GM19240 (cell line): ENCODE data around the gene PRAMEF7.
"Not testable (repeated sequence)": the region's sequence is repeated elsewhere in the genome, so short reads cannot be mapped to it uniquely, and the experiment has no call there.

Experiments
- DNase-seq: peaks from one replicate; pipeline ENCODE4 v3.0.0; 2011; ENCODE audit warnings: low spot score; ENCODE audit not compliant: insufficient read length

PRAMEF7 gene

GRCh38 chr1:12916310-12916709 lies at the start of gene PRAMEF7:
TSS of gene PRAMEF7 (plus strand) at chr1:12916610. CDS start at chr1:12917693, 1,083 bp downstream.
- DNase-seq, result not testable (repeated sequence)

- DNase-seq, result not testable (repeated sequence)
Measured at GRCh38 chr1:12878453-12878852, 38.0 kb upstream of the PRAMEF7 start.

GRCh38 chr1:12886101-12886500 lies 30.3 kb upstream of the PRAMEF7 start, which contains the start of gene PRAMEF4:
TSS of gene PRAMEF4 (minus strand) at chr1:12886201. CDS start at chr1:12883394, 2,807 bp downstream.
- not testable (repeated sequence) for DNase-seq

GRCh38 chr1:12898170-12898569 lies 18.2 kb upstream of the PRAMEF7 start, which contains the start of gene PRAMEF10:
TSS of gene PRAMEF10 (minus strand) at chr1:12898270. CDS start at chr1:12895847, 2,423 bp downstream.
- not testable (repeated sequence) for DNase-seq

GRCh38 chr1:12899186-12899585 lies 17.2 kb upstream of the PRAMEF7 start:
- not testable (repeated sequence) for DNase-seq

- DNase-seq, result not testable (repeated sequence)
Measured at GRCh38 chr1:12903793-12904572, 12.4 kb upstream of the PRAMEF7 start.

- DNase-seq, result not testable (repeated sequence)
Measured at GRCh38 chr1:12921749-12922148, 5.3 kb downstream of the PRAMEF7 start.

- not testable (repeated sequence) for DNase-seq
Measured at GRCh38 chr1:12924368-12924767, 8.0 kb downstream of the PRAMEF7 start.

- not testable (repeated sequence) for DNase-seq
Measured at GRCh38 chr1:12947480-12947879, 31.1 kb downstream of the PRAMEF7 start, which contains the start of gene PRAMEF6. TSS of gene PRAMEF6 (minus strand) at chr1:12947580. CDS start at chr1:12942518, 5,062 bp downstream.
